K562 (cell line): ENCODE results near the gene SYMPK.

Experiments
- CC2D1A ChIP-seq: fragments of 450-650 bp; IDR thresholded peaks from 2 replicates; pipeline ENCODE4 v1.6.1; 2017; ENCODE audit warnings: mild to moderate bottlenecking
- CHCHD3 ChIP-seq: fragments of 250-450 bp; sonication (Bioruptor Pico); IDR thresholded peaks from 2 replicates; pipeline ENCODE4 v2.1.2; 2022; ENCODE audit warnings: mild to moderate bottlenecking
- CTCF ChIP-seq, 3 experiments: IDR thresholded peaks in 2 of 3; conservative IDR thresholded peaks in 1 of 3; 2 replicates each; pipeline ENCODE4 v1.5.1; 2011 to 2012; ENCODE audit warnings: low read length in 3 of 3, mild to moderate bottlenecking in 3 of 3, control low read depth in 2 of 3, improper control_type of control experiment in 1 of 3, inconsistent platforms in 1 of 3, low read depth in 1 of 3, mixed read lengths in 1 of 3, moderate library complexity in 1 of 3; ENCODE audit not compliant: insufficient read depth in 2 of 3
- KLF10 ChIP-seq: fragments of 250-450 bp; sonication (Bioruptor Pico); IDR thresholded peaks from 2 replicates; pipeline ENCODE4 v1.6.1; 2021; ENCODE audit warnings: matching md5 sums
- MYC ChIP-seq, 2 experiments: fragments of 250-450 bp in 1 of 2; sonication (Bioruptor Pico) in 1 of 2; IDR thresholded peaks; 2 replicates each; pipeline versions ENCODE4 v1.5.1 to v1.6.1; 2012 to 2021; ENCODE audit warnings: low read depth in 2 of 2, borderline replicate concordance in 1 of 2, improper control_type of control experiment in 1 of 2, low read length in 1 of 2, mild to moderate bottlenecking in 1 of 2, moderate library complexity in 1 of 2
- PHF8 ChIP-seq: fragments of 200-600 bp; sonication (generic); IDR thresholded peaks from 2 replicates; pipeline ENCODE4 v1.6.1; 2012; ENCODE audit warnings: mixed run types, mild to moderate bottlenecking, inconsistent platforms, low read length, moderate library complexity, borderline replicate concordance
- POLR2A ChIP-seq: fragments of 450-650 bp; conservative IDR thresholded peaks from 2 replicates; pipeline ENCODE4 v1.6.1; 2016
- PRPF4 ChIP-seq: fragments of 200-400 bp; formaldehyde crosslinking; IDR thresholded peaks from one replicate; pipeline ENCODE4 v1.6.1; 2017; ENCODE audit warnings: low read length, low read depth, mild to moderate bottlenecking; ENCODE audit not compliant: insufficient read depth, poor library complexity, severe bottlenecking
- SREBF2 ChIP-seq: sonication (generic); formaldehyde crosslinking; IDR thresholded peaks from 2 replicates; pipeline ENCODE4 v1.4.0; 2020; ENCODE audit warnings: mild to moderate bottlenecking, missing genetic modification reagents
- ZNF24 ChIP-seq: fragments of 450-650 bp; IDR thresholded peaks from 2 replicates; pipeline ENCODE4 v1.6.1; 2016
- ZNF717 ChIP-seq: fragments of 250-450 bp; sonication (Bioruptor Pico); IDR thresholded peaks from 2 replicates; pipeline ENCODE4 v1.5.0; 2021
- TF ChIP-seq, protein P1 (sequence below), 2 experiments: fragments of 450-650 bp in 1 of 2; sonication (generic) in 1 of 2; formaldehyde crosslinking in 1 of 2; IDR thresholded peaks in 1 of 2; conservative IDR thresholded peaks in 1 of 2; 2 replicates each; pipeline versions ENCODE4 v1.6.1 to v1.8.1; 2016 to 2023; ENCODE audit warnings: mild to moderate bottlenecking in 2 of 2, moderate library complexity in 2 of 2, inconsistent platforms in 1 of 2, missing genetic modification reagents in 1 of 2
- TF ChIP-seq, protein P2 (sequence below), 3 experiments: fragments of 200-800 bp in 1 of 3; sonication (Bioruptor generic) in 1 of 3; sonication (generic) in 1 of 3; formaldehyde crosslinking in 1 of 3; IDR thresholded peaks; 2 replicates each; pipeline versions ENCODE4 v1.6.1 to v1.8.0; 2016 to 2022; ENCODE audit warnings: mild to moderate bottlenecking in 2 of 3, missing compliant biosample characterization in 2 of 3, missing genetic modification characterization in 2 of 3, missing genetic modification reagents in 1 of 3

DNA sequence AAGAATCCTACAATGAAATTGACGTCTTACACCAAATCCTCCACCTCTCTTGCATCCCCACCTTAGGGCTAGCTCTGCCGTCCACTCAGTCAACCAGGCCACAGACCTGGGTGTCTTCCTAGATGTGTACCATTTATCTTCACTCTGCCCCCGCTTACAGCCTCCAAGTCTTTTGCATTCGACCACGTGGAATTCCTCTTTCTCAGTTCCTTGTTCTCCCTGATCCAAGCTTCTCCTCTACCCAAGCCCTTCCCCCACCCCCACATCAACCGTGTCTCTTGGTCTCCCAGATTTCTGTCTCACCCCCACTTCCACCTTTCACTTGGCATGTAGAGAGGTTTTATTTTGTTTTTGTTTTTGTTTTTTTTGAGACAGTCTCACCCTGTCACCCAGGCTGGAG is 69.1 kb downstream of the SYMPK start:
- no peak for TF ChIP-seq KLF10
- TF ChIP-seq PRPF4, result no peak
- TF ChIP-seq ZNF24, result no peak
- no peak for TF ChIP-seq PHF8
- TF ChIP-seq, protein P1, sequence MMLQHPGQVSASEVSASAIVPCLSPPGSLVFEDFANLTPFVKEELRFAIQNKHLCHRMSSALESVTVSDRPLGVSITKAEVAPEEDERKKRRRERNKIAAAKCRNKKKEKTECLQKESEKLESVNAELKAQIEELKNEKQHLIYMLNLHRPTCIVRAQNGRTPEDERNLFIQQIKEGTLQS (IDR thresholded peaks at IDR 0.05), result no peak
- TF ChIP-seq, protein P1 (CRISPR knock-in tag; conservative IDR thresholded peaks at IDR 0.05), result no peak
- TF ChIP-seq CHCHD3, result no peak
- no peak for TF ChIP-seq CC2D1A
- TF ChIP-seq, protein P2, sequence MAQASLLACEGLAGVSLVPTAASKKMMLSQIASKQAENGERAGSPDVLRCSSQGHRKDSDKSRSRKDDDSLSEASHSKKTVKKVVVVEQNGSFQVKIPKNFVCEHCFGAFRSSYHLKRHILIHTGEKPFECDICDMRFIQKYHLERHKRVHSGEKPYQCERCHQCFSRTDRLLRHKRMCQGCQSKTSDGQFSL (CRISPR knock-in tag; IDR thresholded peaks at IDR 0.05), result no peak
- TF ChIP-seq, protein P2 (tag; IDR thresholded peaks at IDR 0.05), result no peak
- TF ChIP-seq POLR2A, result no peak
- TF ChIP-seq CTCF (IDR thresholded peaks at IDR 0.05 in 2 of 3, conservative IDR thresholded peaks at IDR 0.05 in 1 of 3; ENCODE audit: insufficient read depth in 2 of 3, low read depth in 1 of 3, low read length in 3 of 3), result no peak
- no peak for TF ChIP-seq ZNF717 (CRISPR knock-in tag)
- TF ChIP-seq SREBF2 (CRISPR knock-in tag), result no peak
- no peak for TF ChIP-seq MYC (IDR thresholded peaks at IDR 0.05; ENCODE audit: low read depth, low read length)
- no peak for TF ChIP-seq MYC (CRISPR knock-in tag; IDR thresholded peaks at IDR 0.05; ENCODE audit: borderline replicate concordance, low read depth)
